ENCODE results near the gene WNT8A. TPM values are rescaled to one million over a fixed set of nuclear protein-coding genes. Genes with fewer than 3 reads are reported as not detected.

The WNT8A gene
- total RNA-seq, 1 experiment from 2014 or later = not detected

DNA sequence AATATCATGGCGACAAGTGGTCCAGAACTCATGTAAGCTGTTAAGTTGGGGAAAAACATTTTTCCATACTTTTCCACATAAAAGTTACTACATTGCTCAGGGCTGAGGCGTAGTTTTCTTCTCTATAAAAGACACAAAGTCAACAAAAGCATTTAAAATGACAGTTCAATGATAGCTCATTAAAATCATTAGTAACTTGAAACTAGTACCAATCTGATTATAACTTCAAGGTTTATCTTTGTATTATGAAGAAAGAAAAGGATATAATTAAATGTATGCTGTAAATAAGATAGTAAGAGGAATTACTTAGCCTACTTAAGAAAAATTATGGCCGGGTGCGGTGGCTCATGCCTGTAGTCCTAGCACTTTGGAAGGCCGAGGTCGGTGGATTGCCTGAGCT, 45.5 kb downstream of the WNT8A start:
- intact Hi-C loops (cut with micrococcal nuclease) = no loop called here
- ChIA-PET POLR2A (no interaction called here), RAD21 (ENCODE audit: low non-redundant PET in 1 of 2, low total read pairs in 2 of 2, uncharacterized antibody in 2 of 2, unreplicated experiment in 2 of 2) (interaction anchor here in 1 of 2 experiments (0.7 kb wide), 1 partner anchor 10 kb away, joined by 3 read pairs; no protein-coding TSS in a partner anchor)

More for the DNA sequence above, 45.5 kb downstream of the WNT8A start:
- Histone ChIP-seq H3K27me3 (ENCODE audit: insufficient read depth, low read length) (no peaks in the 10 kb centered on the region), H3K9ac (ENCODE audit: low read length) (no peak overlapping the region), H3K36me3 (ENCODE audit: control insufficient read depth in 1 of 2, insufficient read depth in 2 of 2, low read length in 2 of 2) (no peaks in the 10 kb centered on the region), H3K4me1 (ENCODE audit: control insufficient read depth in 1 of 2, insufficient read depth in 2 of 2, low read length in 2 of 2) (peaks cover 4 to 9% of the 10 kb centered on the region in 2 experiments; a peak in 3 of 4 replicates), H3K27ac (ENCODE audit: low read depth, low read length) (no peak overlapping the region), H3K9me2 (ENCODE audit: insufficient read depth) (no peaks in the 10 kb centered on the region), H3K4me2 (ENCODE audit: low read length) (no peak overlapping the region), H3K9me3 (ENCODE audit: control insufficient read depth in 1 of 2, insufficient read depth in 1 of 2, low read depth in 1 of 2, low read length in 2 of 2) (no peaks in the 10 kb centered on the region), H3K4me3 (replicated peaks in 1 of 2; ENCODE audit: low read depth in 1 of 2, low read length in 2 of 2) (no peak overlapping the region), H2AFZ (ENCODE audit: low read depth, low read length, poor library complexity, severe bottlenecking) (no peak overlapping the region), H3K79me2 (ENCODE audit: insufficient read depth, low read length) (no peaks in the 10 kb centered on the region), H4K20me1 (ENCODE audit: insufficient read depth) (no peaks in the 10 kb centered on the region)
- DNase-seq (ENCODE audit: low read depth, low spot score) = no peak
- BruUV-seq (replicated peaks) = no TSS peak
- CTCF ChIA-PET = interaction anchor here (0.9 kb wide), 1 partner anchor 95 kb away, joined by 8 read pairs; no protein-coding TSS in a partner anchor
- TF ChIP-seq EGR1 (IDR thresholded peaks at IDR 0.05; ENCODE audit: low read depth) = no peak
- no peak for TF ChIP-seq EZH2 (IDR thresholded peaks at IDR 0.05)
- TF ChIP-seq REST (IDR thresholded peaks at IDR 0.05; ENCODE audit: low read depth) = no peak
- TF ChIP-seq EZH2phosphoT487 (IDR thresholded peaks at IDR 0.05; ENCODE audit: borderline replicate concordance) = no peak
- TF ChIP-seq POLR2AphosphoS5 (IDR thresholded peaks at IDR 0.05; ENCODE audit: low read depth, low read length) = no peak
- no peak for TF ChIP-seq SP1 (IDR thresholded peaks at IDR 0.05; ENCODE audit: low read depth)
- TF ChIP-seq ELF1 (IDR thresholded peaks at IDR 0.05; ENCODE audit: borderline replicate concordance, low read depth) = no peak
- no peak for ATAC-seq
